Thyroid gland (tissue), 4 donors: Measurements from ENCODE around the gene CXCL12. TPM values are rescaled to one million over a fixed set of nuclear protein-coding genes. Genes with fewer than 3 reads are reported as not detected.

Experiments used
- DNase-seq, 2 donors: peaks; one replicate each; pipeline ENCODE4 v3.0.0-alpha.2; 2019
- H3K27ac ChIP-seq, 3 donors: fragments of 200-600 bp; sonication (generic); 1 replicate in 2 of 3; 2 replicates in 1 of 3; pipeline ENCODE4 v1.5.1; 2016 to 2019; ENCODE audit warnings: mild to moderate bottlenecking in 1 of 3, moderate library complexity in 1 of 3
- H3K27me3 ChIP-seq: fragments of 200-600 bp; sonication (generic); one replicate; pipeline ENCODE4 v1.5.1; 2019
- H3K36me3 ChIP-seq, 2 donors: fragments of 200-600 bp; sonication (generic); one replicate each; pipeline ENCODE4 v1.5.1; 2016 to 2019
- H3K4me1 ChIP-seq, 2 donors: fragments of 200-600 bp; sonication (generic); one replicate each; pipeline ENCODE4 v1.5.1; 2017 to 2019
- H3K4me3 ChIP-seq, 3 donors: fragments of 200-600 bp; sonication (generic); replicated peaks in 1 of 3; 1 replicate in 2 of 3; 2 replicates in 1 of 3; pipeline ENCODE4 v1.5.1; 2016; ENCODE audit warnings: mild to moderate bottlenecking in 1 of 3
- H3K9me3 ChIP-seq: fragments of 200-600 bp; sonication (generic); one replicate; pipeline ENCODE4 v1.5.1; 2017
- CTCF ChIP-seq, 6 experiments: fragments of 200-600 bp in 3 of 6; fragments of 450-650 bp in 3 of 6; sonication (generic) in 3 of 6; IDR thresholded peaks; one replicate each; pipeline ENCODE4 v1.5.1; 2016 to 2019; ENCODE audit warnings: antibody characterized with exemption in 6 of 6, mild to moderate bottlenecking in 2 of 6, inconsistent platforms in 1 of 6, moderate library complexity in 1 of 6
- POLR2A ChIP-seq, 2 donors: fragments of 450-650 bp; IDR thresholded peaks; one replicate each; pipeline ENCODE4 v1.6.1; 2017; ENCODE audit warnings: antibody characterized with exemption in 2 of 2, mild to moderate bottlenecking in 2 of 2, moderate library complexity in 1 of 2
- WGBS, 2 donors: methylation state at CpG; one replicate each; pipeline ENCODE4 v1.1.5; 2017; 5-methylcytosine and 5-hydroxymethylcytosine counted together
- intact Hi-C: fragments of 100-400 bp; cut with DNase I; formaldehyde crosslinking; loops from one replicate; pipeline ENCODE4 v1.15.1; 2023
- total RNA-seq, 4 donors: library from RNA; depleted of rRNA; stranded (reverse); fragments of >200 nt; gene quantifications; one replicate each; pipeline ENCODE4 v1.2.3, GENCODE V29; 2016

CXCL12 gene
- total RNA-seq, 4 donors from 2014 or later = 32.4 to 88.0 (median 47.6) TPM

GRCh38 chr10:44364566-44364965 is 20.3 kb downstream of the CXCL12 start:
- intact Hi-C loops = no loop called here
- H3K4me3 ChIP-seq = no peak overlapping the region
- H3K4me1 ChIP-seq = peaks cover 0 to 7% of the 10 kb centered on the region in 2 donors
- H3K36me3 ChIP-seq = no peaks in the 10 kb centered on the region
- 93 to 100% methylated on average over 1 of the region's 1 CpG for WGBS, 2 donors
- no peak for DNase-seq
- TF ChIP-seq POLR2A (IDR thresholded peaks at IDR 0.05) (no peak), CTCF (IDR thresholded peaks at IDR 0.05) (no peak)
- H3K27me3 ChIP-seq = no peaks in the 10 kb centered on the region
- H3K9me3 ChIP-seq = no peaks in the 10 kb centered on the region
- no peak overlapping the region for H3K27ac ChIP-seq

DNA sequence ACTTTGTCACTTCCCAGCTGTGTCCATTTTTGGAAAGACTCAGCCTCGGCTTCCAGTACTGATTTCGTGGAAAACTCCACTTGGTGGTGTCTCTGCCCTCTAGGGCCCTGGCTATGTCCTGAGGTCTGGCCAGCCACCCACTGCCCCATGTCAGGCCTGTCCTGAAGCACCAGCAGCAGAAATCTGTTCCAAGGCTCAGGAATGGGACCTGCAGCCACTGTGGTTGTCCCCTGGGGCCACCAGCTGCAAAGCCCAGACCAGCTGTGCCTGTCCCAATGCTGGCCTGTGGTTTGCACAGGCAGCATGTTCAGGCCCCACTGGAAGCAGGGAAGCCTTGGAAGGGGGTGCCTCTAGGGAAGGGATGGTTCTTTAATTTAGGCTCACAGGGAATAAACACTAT is 21.2 kb downstream of the CXCL12 start:
- WGBS, 2 donors = 87 to 92% methylated on average over 2 of the region's 2 CpGs
- Histone ChIP-seq H3K27me3 (no peaks in the 10 kb centered on the region), H3K36me3 (no peaks in the 10 kb centered on the region), H3K4me1 (peaks cover 0 to 7% of the 10 kb centered on the region in 2 donors), H3K9me3 (no peaks in the 10 kb centered on the region), H3K27ac (no peak overlapping the region), H3K4me3 (no peak overlapping the region)
- intact Hi-C loops = no loop called here
- no peak for TF ChIP-seq CTCF (IDR thresholded peaks at IDR 0.05)
- no peak for TF ChIP-seq POLR2A (IDR thresholded peaks at IDR 0.05)
- DNase-seq = no peak

GRCh38 chr10:44362866-44363711 is 21.8 kb downstream of the CXCL12 start:
- Histone ChIP-seq H3K4me1 (peaks cover 0 to 7% of the 10 kb centered on the region in 2 donors), H3K27ac (no peak overlapping the region), H3K4me3 (no peak overlapping the region), H3K9me3 (no peaks in the 10 kb centered on the region), H3K36me3 (no peaks in the 10 kb centered on the region), H3K27me3 (no peaks in the 10 kb centered on the region)
- 85 to 95% methylated on average over 6 to 13 of the region's 13 CpGs for WGBS, 2 donors
- TF ChIP-seq CTCF (IDR thresholded peaks at IDR 0.05) (no peak), POLR2A (IDR thresholded peaks at IDR 0.05) (no peak)
- intact Hi-C loops = no loop called here
- DNase-seq = no peak

- intact Hi-C loops = no loop called here
- Histone ChIP-seq H3K4me1 (peaks cover 0 to 7% of the 10 kb centered on the region in 2 donors), H3K9me3 (no peaks in the 10 kb centered on the region), H3K27ac (no peak overlapping the region), H3K36me3 (no peaks in the 10 kb centered on the region), H3K27me3 (no peaks in the 10 kb centered on the region), H3K4me3 (no peak overlapping the region)
- no peak for TF ChIP-seq CTCF (IDR thresholded peaks at IDR 0.05)
- TF ChIP-seq POLR2A (IDR thresholded peaks at IDR 0.05) = no peak
- DNase-seq = no peak
- WGBS, 2 donors = 0% methylated on average over 1 of the region's 1 CpG
These were observed 23.8 kb downstream of the CXCL12 start for GRCh38 chr10:44361109-44361508.

DNA sequence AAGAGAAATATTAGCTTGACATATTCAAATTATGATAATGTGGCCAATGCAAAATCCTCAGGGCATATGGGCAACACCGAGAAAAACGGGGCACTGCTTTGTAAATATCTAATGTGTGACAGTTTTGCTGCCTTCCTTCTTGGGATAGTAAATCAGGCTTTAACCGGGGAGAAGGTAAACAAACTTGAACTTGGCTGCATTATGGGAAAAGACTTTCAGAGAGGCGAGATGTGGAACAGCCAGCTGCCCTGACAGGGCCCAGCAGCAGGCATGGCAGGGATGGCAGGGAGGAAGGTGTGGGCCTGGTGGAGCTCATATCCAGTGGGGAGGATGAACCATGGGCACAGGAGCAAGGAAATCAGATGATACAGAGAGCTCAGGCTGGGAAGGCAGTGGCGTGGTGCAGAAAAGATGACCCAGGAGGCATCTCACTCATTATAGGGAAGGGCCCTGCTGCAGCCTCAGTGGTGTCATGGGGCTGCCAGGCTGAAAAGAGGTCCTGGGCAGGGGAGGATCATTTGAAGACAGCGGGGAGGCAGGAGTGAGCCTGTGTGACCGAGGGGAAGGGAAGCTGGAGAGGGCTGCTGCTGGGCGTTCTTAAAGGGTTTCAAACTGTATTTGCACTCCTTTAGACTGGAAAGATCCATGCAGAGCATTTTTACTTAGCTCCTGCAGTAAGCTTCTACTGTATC is 26.7 kb downstream of the CXCL12 start:
- Histone ChIP-seq H3K36me3 (no peaks in the 10 kb centered on the region), H3K4me3 (no peak overlapping the region), H3K4me1 (no peaks in the 10 kb centered on the region), H3K27me3 (no peaks in the 10 kb centered on the region), H3K27ac (no peak overlapping the region), H3K9me3 (no peaks in the 10 kb centered on the region)
- no peak for DNase-seq
- TF ChIP-seq CTCF (IDR thresholded peaks at IDR 0.05) = no peak
- TF ChIP-seq POLR2A (IDR thresholded peaks at IDR 0.05) = no peak
- intact Hi-C loops = no loop called here
- WGBS, 2 donors = 81 to 84% methylated on average over 8 of the region's 8 CpGs
